Endothelial cell of umbilical vein (primary cell): ENCODE results near the gene RGS6. TPM values are rescaled to one million over a fixed set of nuclear protein-coding genes. Genes with fewer than 3 reads are reported as not detected.

Source experiments
- BruUV-seq: library from RNA; stranded (reverse); fragments of 400-500 nt; replicated peaks from 2 replicates; lab custom pipeline; 2021; lab: Mats Ljungman, UMichigan
- CTCF ChIA-PET: fragments of 300-600, 350-600 bp; sonication (Branson Sonifier 250); formaldehyde crosslinking; loops from one replicate; lab custom pipeline; 2021; ENCODE audit warnings: antibody characterized with exemption, inconsistent platforms; lab: Charles Lee
- POLR2A ChIA-PET: fragments of 300-600, 350-600 bp; sonication (Branson Sonifier 250); formaldehyde crosslinking; loops from one replicate; lab custom pipeline; 2021; ENCODE audit warnings: antibody characterized with exemption, inconsistent platforms; lab: Charles Lee
- DNase-seq: peaks from one replicate; pipeline ENCODE4 v3.0.0-alpha.2; 2011; ENCODE audit warnings: low read depth, low spot score
- FAIRE-seq: peaks from 2 replicates; lab custom pipeline; 2011; peaks lifted over from hg19 to GRCh38; lab: Jason Lieb, UNC
- H2AFZ ChIP-seq: 2 replicates; pipeline ENCODE4 v1.6.0; 2012; ENCODE audit warnings: low read depth, low read length, control low read depth, inconsistent platforms
- H3K27ac ChIP-seq: 2 replicates; pipeline ENCODE4 v1.5.1; 2011; ENCODE audit warnings: low read depth, mild to moderate bottlenecking, control low read depth, low read length, moderate library complexity; ENCODE audit not compliant: insufficient read depth
- H3K27me3 ChIP-seq, 2 experiments: 2 replicates each; pipeline versions ENCODE4 v1.6.0 to v1.6.1; 2011; ENCODE audit warnings: low read length in 2 of 2, mixed read lengths in 1 of 2; ENCODE audit not compliant: control insufficient read depth in 2 of 2, insufficient read depth in 2 of 2
- H3K36me3 ChIP-seq, 2 experiments: 2 replicates in 1 of 2; 3 replicates in 1 of 2; pipeline ENCODE4 v1.5.1; 2011; ENCODE audit warnings: low read length in 2 of 2, mild to moderate bottlenecking in 1 of 2, moderate library complexity in 1 of 2; ENCODE audit not compliant: control insufficient read depth in 2 of 2, insufficient read depth in 2 of 2; ENCODE audit errors: extremely low read depth in 1 of 2
- H3K4me1 ChIP-seq: 3 replicates; pipeline ENCODE4 v1.5.1; 2011; ENCODE audit warnings: mild to moderate bottlenecking, low read length; ENCODE audit not compliant: control insufficient read depth, insufficient read depth; ENCODE audit errors: extremely low read depth
- H3K4me2 ChIP-seq: 2 replicates; pipeline ENCODE4 v1.6.1; 2011; ENCODE audit warnings: low read length, control low read depth, mixed read lengths; ENCODE audit not compliant: insufficient read depth
- H3K4me3 ChIP-seq, 3 experiments: fragments of 200-600 bp in 1 of 3; sonication (generic), shearing (Covaris generic) in 1 of 3; replicated peaks in 1 of 3; 2 replicates each; pipeline ENCODE4 v1.5.1; 2011 to 2016; ENCODE audit warnings: control low read depth in 3 of 3, low read length in 3 of 3, mild to moderate bottlenecking in 2 of 3, inconsistent platforms in 1 of 3, low read depth in 1 of 3, moderate library complexity in 1 of 3; ENCODE audit not compliant: insufficient read depth in 1 of 3
- H3K79me2 ChIP-seq: 2 replicates; pipeline ENCODE4 v1.6.0; 2012; ENCODE audit warnings: low read length, inconsistent platforms; ENCODE audit not compliant: control insufficient read depth, insufficient read depth
- H3K9ac ChIP-seq: replicated peaks from 2 replicates; pipeline ENCODE3; 2011; ENCODE audit warnings: low read length, control low read depth; ENCODE audit not compliant: insufficient read depth; ENCODE audit errors: extremely low read depth
- H3K9me1 ChIP-seq: replicated peaks from 3 replicates; pipeline ENCODE4 v1.6.0; 2011; ENCODE audit warnings: mild to moderate bottlenecking, low read length; ENCODE audit not compliant: control insufficient read depth, insufficient read depth; ENCODE audit errors: extremely low read depth
- H3K9me3 ChIP-seq: replicated peaks from 2 replicates; pipeline ENCODE4 v1.5.1; 2012; ENCODE audit warnings: low read length, inconsistent platforms; ENCODE audit not compliant: control insufficient read depth, insufficient read depth
- H4K20me1 ChIP-seq: replicated peaks from 2 replicates; pipeline ENCODE3; 2011; ENCODE audit warnings: mild to moderate bottlenecking, low read length; ENCODE audit not compliant: control insufficient read depth, insufficient read depth; ENCODE audit errors: extremely low read depth
- CTCF ChIP-seq, 2 donors: IDR thresholded peaks; 1 replicate in 1 of 2; 2 replicates in 1 of 2; pipeline ENCODE4 v1.5.1; 2011; ENCODE audit warnings: low read length in 2 of 2, mild to moderate bottlenecking in 2 of 2, moderate library complexity in 2 of 2, control low read depth in 1 of 2, inconsistent platforms in 1 of 2, low read depth in 1 of 2; ENCODE audit not compliant: insufficient read depth in 1 of 2; ENCODE audit errors: extremely low read depth in 1 of 2
- EZH2 ChIP-seq: IDR thresholded peaks from 2 replicates; pipeline ENCODE4 v1.6.1; 2012; ENCODE audit warnings: borderline replicate concordance, low read depth, mild to moderate bottlenecking, moderate library complexity, low read length, inconsistent platforms; ENCODE audit not compliant: severe bottlenecking
- FOS ChIP-seq: IDR thresholded peaks from 2 replicates; pipeline ENCODE4 v1.6.1; 2011; ENCODE audit warnings: mild to moderate bottlenecking, low read length, moderate library complexity, borderline replicate concordance; ENCODE audit not compliant: insufficient read depth
- GATA2 ChIP-seq: IDR thresholded peaks from 2 replicates; pipeline ENCODE4 v1.7.0; 2011; ENCODE audit warnings: low read depth, mild to moderate bottlenecking, moderate library complexity, mixed read lengths, low read length; ENCODE audit not compliant: insufficient read length, insufficient read depth
- JUN ChIP-seq: IDR thresholded peaks from 2 replicates; pipeline ENCODE4 v1.6.1; 2011; ENCODE audit warnings: borderline replicate concordance, low read depth; ENCODE audit not compliant: insufficient read length, insufficient read depth
- MAX ChIP-seq: IDR thresholded peaks from 2 replicates; pipeline ENCODE4 v1.6.1; 2011; ENCODE audit not compliant: insufficient read depth, insufficient read length
- MYC ChIP-seq: IDR thresholded peaks from one replicate; pipeline ENCODE4 v1.6.1; 2011; ENCODE audit warnings: mild to moderate bottlenecking, low read depth, low read length
- POLR2A ChIP-seq: IDR thresholded peaks from 2 replicates; pipeline ENCODE4 v1.6.1; 2012; ENCODE audit warnings: low read depth, mild to moderate bottlenecking, control low read depth, low read length
- POLR2AphosphoS5 ChIP-seq: IDR thresholded peaks from 2 replicates; pipeline ENCODE4 v1.6.1; 2012; ENCODE audit warnings: low read depth, mild to moderate bottlenecking, control low read depth, low read length, moderate library complexity; ENCODE audit not compliant: insufficient read depth
- dilution Hi-C: fragments of 300-500 bp; cut with MboI; formaldehyde crosslinking; loops from one replicate; pipeline ENCODE4 v1.15.0; 2019; ENCODE audit warnings: low sequenced_read_pairs; ENCODE audit not compliant: extremely low pct_ligation_motif_present
- intact Hi-C: fragments of 100-400 bp; cut with micrococcal nuclease; formaldehyde crosslinking; loops from one replicate; pipeline ENCODE4 v1.10.0; 2022
- polyA plus RNA-seq, 4 experiments: library from polyadenylated mRNA; depleted of rRNA in 3 of 4; stranded (reverse) in 3 of 4; unstranded in 1 of 4; fragments of >200 nt; gene quantifications; 2 replicates each; pipeline versions ENCODE4 v1.2.1 to v1.2.3, GENCODE V29; 2011 to 2012; ENCODE audit warnings: missing spikeins in 1 of 4
- total RNA-seq: library from RNA; stranded (reverse); gene quantifications from 2 replicates; pipeline ENCODE4 v1.2.3, GENCODE V29; 2021

The RGS6 gene
- total and polyA plus RNA-seq, 2 donors (not counting 3 experiments of a cell fraction or from before 2014, with no cell fraction given) = not detected

DNA sequence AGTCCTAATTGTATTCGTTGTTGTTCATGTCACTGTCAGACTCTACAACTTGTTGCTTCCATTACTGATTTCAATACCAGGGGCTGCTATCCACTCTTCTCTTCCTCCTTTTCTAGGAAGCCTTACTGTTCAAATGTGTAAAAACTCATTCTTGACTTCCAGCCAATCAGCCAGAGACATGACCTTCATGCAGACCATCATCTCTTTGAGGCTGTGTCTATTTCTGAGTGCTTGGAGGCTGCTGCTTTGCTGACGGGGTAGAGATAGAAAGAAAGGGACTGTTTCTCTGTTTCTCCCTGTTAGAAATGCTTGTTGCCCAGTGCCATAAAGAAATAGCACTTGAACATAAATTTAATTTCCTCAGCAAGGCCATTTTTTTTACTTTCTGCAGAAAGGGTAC lies 282.9 kb downstream of the RGS6 start:
- Histone ChIP-seq H3K4me2 (no peak overlapping the region), H3K27ac (no peak overlapping the region), H3K4me3 (no peak overlapping the region), H3K27me3 (no peaks in the 10 kb centered on the region), H3K4me1 (no peaks in the 10 kb centered on the region), H4K20me1 (no peaks in the 10 kb centered on the region), H2AFZ (no peak overlapping the region), H3K36me3 (no peaks in the 10 kb centered on the region), H3K79me2 (no peaks in the 10 kb centered on the region), H3K9me3 (no peaks in the 10 kb centered on the region), H3K9ac (no peak overlapping the region), H3K9me1 (no peaks in the 10 kb centered on the region)
- intact Hi-C loops (no loop called here), dilution Hi-C loops (no loop called here)
- DNase-seq (no peak), FAIRE-seq (no peak)
- ChIA-PET CTCF (no interaction called here), POLR2A (no interaction called here)
- no peak for TF ChIP-seq MYC
- no peak for TF ChIP-seq FOS
- no peak for TF ChIP-seq JUN
- no peak for TF ChIP-seq MAX
- TF ChIP-seq CTCF (IDR thresholded peaks at IDR 0.05; ENCODE audit: extremely low read depth in 1 of 2, insufficient read depth in 1 of 2, low read depth in 1 of 2, low read length in 2 of 2) = no peak
- TF ChIP-seq POLR2AphosphoS5 = no peak
- no peak for TF ChIP-seq POLR2A
- BruUV-seq = no TSS peak

GRCh38 chr14:72217135-72217534 lies 284.9 kb downstream of the RGS6 start:
- H3K79me2 ChIP-seq = no peaks in the 10 kb centered on the region
- no TSS peak for BruUV-seq
- H3K27me3 ChIP-seq = no peaks in the 10 kb centered on the region
- FAIRE-seq (no peak), DNase-seq (no peak)
- no peak overlapping the region for H2AFZ ChIP-seq
- H3K36me3 ChIP-seq = no peaks in the 10 kb centered on the region
- H3K4me2 ChIP-seq = no peak overlapping the region
- intact Hi-C loops = no loop called here
- H3K27ac ChIP-seq = no peak overlapping the region
- TF ChIP-seq EZH2 = no peak
- TF ChIP-seq GATA2 = no peak
- TF ChIP-seq CTCF (IDR thresholded peaks at IDR 0.05; ENCODE audit: extremely low read depth in 1 of 2, insufficient read depth in 1 of 2, low read depth in 1 of 2, low read length in 2 of 2) = no peak
- no peak for TF ChIP-seq FOS
- no peak for TF ChIP-seq POLR2AphosphoS5
- no peak for TF ChIP-seq MYC
- no peak for TF ChIP-seq POLR2A
- no peak for TF ChIP-seq MAX
- TF ChIP-seq JUN = no peak
- ChIA-PET CTCF (no interaction called here), POLR2A (no interaction called here)
- no peak overlapping the region for H3K4me3 ChIP-seq
- no peak overlapping the region for H3K9ac ChIP-seq
- no peaks in the 10 kb centered on the region for H3K9me3 ChIP-seq
- H4K20me1 ChIP-seq = no peaks in the 10 kb centered on the region
- no peaks in the 10 kb centered on the region for H3K4me1 ChIP-seq
- H3K9me1 ChIP-seq = no peaks in the 10 kb centered on the region
- dilution Hi-C loops = no loop called here
